Activated CD8-positive, alpha-beta memory T cell treated with anti-CD3 and anti-CD28 coated beads, Interleukin-2, amount 50 U/mL, for 4 hours (primary cell): ENCODE results near the gene BIRC3.

Experiments
- DNase-seq: peaks from one replicate; pipeline ENCODE4 v3.0.0-alpha.2; 2020

The BIRC3 gene

GRCh38 chr11:102317099-102317767 lies at the start of gene BIRC3:
Gene BIRC3 (plus strand): TSS chr11:102317484. CDS start chr11:102324510, 7,026 bp downstream.
- DNase-seq: peak; percentile 86

- no peak for DNase-seq
Measured at GRCh38 chr11:102267609-102268008, 49.7 kb upstream of the BIRC3 start.

- DNase-seq: peak; percentile 71
Measured at GRCh38 chr11:102268083-102268984, 49.0 kb upstream of the BIRC3 start.

- DNase-seq: no peak
Measured at GRCh38 chr11:102268985-102269470, 48.3 kb upstream of the BIRC3 start.

GRCh38 chr11:102269927-102270326 lies 47.4 kb upstream of the BIRC3 start:
- DNase-seq: no peak

- no peak for DNase-seq
Measured at GRCh38 chr11:102272047-102272824, 45.0 kb upstream of the BIRC3 start.

GRCh38 chr11:102274628-102275027 lies 42.7 kb upstream of the BIRC3 start:
- DNase-seq: no peak

GRCh38 chr11:102276362-102276761 lies 40.9 kb upstream of the BIRC3 start:
- no peak for DNase-seq

GRCh38 chr11:102276783-102277182 lies 40.5 kb upstream of the BIRC3 start:
- DNase-seq: no peak

GRCh38 chr11:102279641-102280170 lies 37.6 kb upstream of the BIRC3 start:
- no peak for DNase-seq

- DNase-seq: no peak
Measured at GRCh38 chr11:102280245-102280833, 36.9 kb upstream of the BIRC3 start.

GRCh38 chr11:102283116-102283485 lies 34.2 kb upstream of the BIRC3 start:
- DNase-seq: no peak

- no peak for DNase-seq
Measured at GRCh38 chr11:102284008-102284407, 33.3 kb upstream of the BIRC3 start.

- no peak for DNase-seq
Measured at GRCh38 chr11:102286292-102286691, 31.0 kb upstream of the BIRC3 start.

- DNase-seq: no peak
Measured at GRCh38 chr11:102287964-102288724, 29.1 kb upstream of the BIRC3 start.

- no peak for DNase-seq
Measured at GRCh38 chr11:102288725-102289083, 28.6 kb upstream of the BIRC3 start.

GRCh38 chr11:102289592-102289991 lies 27.7 kb upstream of the BIRC3 start:
- no peak for DNase-seq

GRCh38 chr11:102291831-102292230 lies 25.5 kb upstream of the BIRC3 start:
- DNase-seq: no peak

GRCh38 chr11:102292933-102293332 lies 24.4 kb upstream of the BIRC3 start:
- no peak for DNase-seq

- no peak for DNase-seq
Measured at GRCh38 chr11:102293873-102294601, 23.2 kb upstream of the BIRC3 start.

- DNase-seq: no peak
Measured at GRCh38 chr11:102295045-102295444, 22.2 kb upstream of the BIRC3 start.
